ENCODE data around the gene RPTOR.

DNA sequence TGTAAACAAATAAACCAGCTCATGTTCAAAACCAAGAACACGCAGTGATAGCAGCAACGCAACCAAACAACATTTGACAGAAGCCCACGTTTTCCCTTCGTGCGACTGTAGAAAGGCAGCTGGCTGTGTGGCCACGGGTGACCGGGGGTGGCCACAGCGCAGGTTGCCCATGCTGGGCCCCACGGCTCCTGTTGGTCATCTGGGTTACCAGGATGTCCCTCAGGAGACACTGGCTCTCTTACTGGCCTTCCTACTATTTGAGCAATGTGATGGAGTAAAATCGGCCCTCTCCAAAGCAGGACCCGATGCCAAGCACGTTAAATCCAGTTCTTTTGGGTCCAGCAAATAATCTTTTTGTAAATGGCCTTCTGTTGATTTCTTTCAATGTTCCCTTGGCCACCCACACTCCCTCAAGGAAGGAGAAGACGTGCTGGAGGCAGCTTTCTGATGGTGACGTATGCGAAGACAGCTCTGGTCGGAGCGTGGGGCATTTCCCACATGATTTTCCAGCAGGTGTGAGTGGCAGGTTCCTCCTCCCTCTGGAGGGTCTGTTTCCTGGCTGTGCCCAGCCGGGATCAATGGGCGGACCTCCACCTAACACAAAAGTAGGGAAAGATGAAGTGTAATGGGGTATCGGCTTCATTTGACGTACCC is 303.9 kb downstream of the RPTOR start:
- TF ChIP-seq POLR2AphosphoS5 (IDR thresholded peaks at IDR 0.05; ENCODE audit: borderline replicate concordance, low read depth, low read length) (no peak), EZH2 (IDR thresholded peaks at IDR 0.05) (no peak), FOXP2 (optimal IDR thresholded peaks at IDR 0.05; ENCODE audit: control extremely low read depth, extremely low read length, insufficient read depth) (no peak)
